GM10266 (cell line): ENCODE data around the gene FGD2.

Source experiments
- DNase-seq: peaks from one replicate; pipeline ENCODE4 v3.0.0; 2012; ENCODE audit errors: extremely low spot score
- CTCF ChIP-seq: IDR thresholded peaks from 2 replicates; pipeline ENCODE4 v1.5.1; 2012; ENCODE audit warnings: mild to moderate bottlenecking, low read depth; ENCODE audit not compliant: control insufficient read depth, insufficient read depth; ENCODE audit errors: missing control alignments

The FGD2 gene

DNA sequence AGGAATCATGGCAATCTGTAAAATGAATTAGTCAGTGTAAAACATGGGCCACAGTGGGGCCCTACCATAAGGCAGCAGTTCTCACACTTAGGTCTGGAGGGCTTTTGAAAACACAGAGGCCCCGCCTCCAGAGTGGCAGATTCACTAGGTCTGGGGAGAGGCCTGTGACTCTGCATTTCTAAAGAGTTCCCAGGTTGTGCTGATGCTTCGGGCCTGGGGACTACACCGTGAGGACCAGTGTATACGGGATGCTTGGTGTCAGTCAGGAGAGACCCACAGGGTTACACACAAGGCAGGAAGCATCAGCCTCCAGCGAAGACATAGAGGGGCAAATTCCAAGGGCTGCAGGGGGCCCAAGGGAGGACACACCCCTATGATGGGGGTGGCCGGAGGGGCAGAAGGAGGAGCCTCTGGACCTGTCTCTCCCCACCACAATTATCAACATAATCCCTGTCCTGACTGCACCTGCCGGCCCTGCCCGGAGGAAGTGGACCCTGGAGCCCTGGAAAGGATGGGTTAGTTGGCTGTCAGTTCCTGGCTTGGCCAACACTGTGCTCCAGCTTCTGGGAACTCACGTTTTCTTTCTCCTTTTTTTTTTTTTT, 46.7 kb downstream of the FGD2 start:
- no peak for TF ChIP-seq CTCF
- no peak for DNase-seq

DNA sequence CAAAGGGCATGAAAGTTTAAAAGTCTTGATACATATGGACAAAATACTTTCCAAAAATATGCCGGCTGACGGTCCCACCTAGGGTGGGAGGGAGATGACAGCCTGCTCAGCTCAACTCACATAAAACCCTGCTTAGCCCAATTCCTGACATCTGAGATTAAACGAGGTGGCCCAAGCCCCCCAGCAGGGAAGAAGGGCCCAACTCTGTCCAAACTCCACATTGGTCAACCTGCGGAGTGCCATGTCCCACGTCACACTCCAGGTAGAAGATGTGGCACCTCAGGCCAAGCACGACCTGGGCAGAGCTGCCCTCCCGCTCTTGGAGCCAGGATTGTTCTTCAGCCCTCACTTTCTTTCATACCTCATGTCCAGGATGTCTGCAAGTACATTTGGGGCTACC, 48.2 kb downstream of the FGD2 start:
- DNase-seq = no peak
- no peak for TF ChIP-seq CTCF

DNA sequence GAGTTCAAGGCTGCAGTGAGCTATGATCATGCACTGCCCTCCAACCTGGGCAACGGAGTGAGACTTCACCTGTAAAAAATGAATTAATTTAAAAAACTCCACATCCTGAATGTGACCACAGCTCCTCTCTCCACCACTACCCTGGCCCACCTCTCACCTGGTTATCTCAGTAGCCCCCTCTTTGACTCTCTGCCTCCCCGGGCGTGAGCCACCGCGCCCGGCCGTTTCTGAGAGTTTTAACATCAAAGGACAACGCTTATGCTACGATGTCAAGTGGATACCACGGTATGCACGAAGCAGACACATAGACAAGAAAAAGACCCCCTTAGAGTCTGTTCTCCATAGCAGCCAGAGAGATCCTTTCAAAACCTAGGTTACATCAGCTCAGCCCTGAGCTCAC, 48.7 kb downstream of the FGD2 start:
- TF ChIP-seq CTCF = no peak
- no peak for DNase-seq

DNA sequence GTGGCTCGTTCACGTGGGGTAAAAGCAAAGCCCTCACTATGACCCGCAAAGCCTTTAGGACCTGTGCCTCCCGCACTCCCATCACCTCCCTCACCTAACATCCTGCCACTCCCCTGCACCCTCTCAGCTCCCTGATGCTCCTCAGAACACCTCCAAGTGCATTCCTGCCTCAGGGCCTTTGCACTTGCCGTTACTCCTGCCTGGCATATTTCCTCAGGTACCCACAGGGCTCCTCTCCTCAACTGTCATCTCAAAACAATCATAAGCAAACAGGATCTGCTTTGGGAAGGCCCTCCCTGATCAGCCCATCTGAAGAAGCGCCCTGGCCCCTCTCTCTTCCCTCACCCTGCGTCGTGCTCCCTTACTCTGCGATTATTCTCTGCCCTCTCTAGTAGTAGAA, 49.1 kb downstream of the FGD2 start:
- DNase-seq = no peak
- TF ChIP-seq CTCF = no peak

DNA sequence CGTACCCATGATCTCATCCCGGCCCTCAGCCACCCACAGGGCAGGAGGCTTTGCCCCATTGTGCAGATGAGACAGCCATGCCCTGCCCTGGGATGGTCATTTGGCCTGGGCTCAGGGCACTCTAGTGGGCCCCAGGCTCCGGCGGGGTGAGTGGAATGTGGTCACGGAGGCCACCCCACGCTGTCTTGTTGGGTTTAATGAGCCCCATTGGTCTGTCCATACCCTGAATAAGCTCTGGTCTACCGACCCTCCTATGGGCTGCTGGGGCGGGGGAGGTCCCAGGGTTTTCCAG, 50.6 kb downstream of the FGD2 start:
- TF ChIP-seq CTCF = no peak

GRCh38 chr6:37056439-37057127, 51.1 kb downstream of the FGD2 start:
- no peak for DNase-seq
- no peak for TF ChIP-seq CTCF

More for the DNA sequence above, 50.6 kb downstream of the FGD2 start:
- DNase-seq = no peak

GRCh38 chr6:37057128-37057471, 51.6 kb downstream of the FGD2 start:
- DNase-seq = no peak
- no peak for TF ChIP-seq CTCF
